Neural cell (in vitro differentiated cells): ENCODE results near the gene ARSJ. TPM values are rescaled to one million over a fixed set of nuclear protein-coding genes. Genes with fewer than 3 reads are reported as not detected.

Source experiments
- H2AFZ ChIP-seq: fragments of 200-600, 300-800 bp; sonication (generic), shearing (Covaris generic); 2 replicates; pipeline ENCODE4 v1.6.0; 2014; ENCODE audit warnings: low read depth, mild to moderate bottlenecking, antibody characterized with exemption, low read length, moderate library complexity
- H3F3A ChIP-seq: fragments of 200-600 bp; shearing (Covaris generic); 2 replicates; pipeline ENCODE4 v1.6.1; 2016; ENCODE audit warnings: mild to moderate bottlenecking, moderate library complexity, mixed read lengths, antibody characterized with exemption, low read length; ENCODE audit not compliant: insufficient read depth, poor library complexity, severe bottlenecking
- H3K27ac ChIP-seq: fragments of 200-600, 300-800 bp; sonication (generic), shearing (Covaris generic); 2 replicates; pipeline ENCODE4 v1.5.1; 2014; ENCODE audit warnings: mild to moderate bottlenecking, low read length, moderate library complexity
- H3K27me3 ChIP-seq: fragments of 300-800, 200-600 bp; sonication (generic), shearing (Covaris generic); 2 replicates; pipeline ENCODE4 v1.6.0; 2014; ENCODE audit warnings: mild to moderate bottlenecking, low read depth, low read length, moderate library complexity; ENCODE audit not compliant: insufficient read depth
- H3K36me3 ChIP-seq: fragments of 300-800, 200-600 bp; sonication (generic), shearing (Covaris generic); 2 replicates; pipeline ENCODE4 v1.5.1; 2014; ENCODE audit warnings: mild to moderate bottlenecking, antibody characterized with exemption, low read length, moderate library complexity; ENCODE audit not compliant: insufficient read depth
- H3K4me2 ChIP-seq: fragments of 300-800, 200-600 bp; sonication (generic), shearing (Covaris generic); 2 replicates; pipeline ENCODE4 v1.6.0; 2014; ENCODE audit warnings: mild to moderate bottlenecking, low read length
- H3K4me3 ChIP-seq: fragments of 300-800, 200-600 bp; sonication (generic), shearing (Covaris generic); 2 replicates; pipeline ENCODE4 v1.5.1; 2014; ENCODE audit warnings: mild to moderate bottlenecking, low read length, moderate library complexity
- H3K79me2 ChIP-seq: fragments of 200-600 bp; shearing (Covaris generic); replicated peaks from 2 replicates; pipeline ENCODE4 v1.6.0; 2014; ENCODE audit warnings: mild to moderate bottlenecking, low read length, moderate library complexity; ENCODE audit not compliant: insufficient read depth
- H3K9ac ChIP-seq: fragments of 300-800, 200-600 bp; sonication (generic), shearing (Covaris generic); 2 replicates; pipeline ENCODE4 v1.6.1; 2016; ENCODE audit warnings: mild to moderate bottlenecking, low read length, mixed read lengths
- H3K9me2 ChIP-seq: fragments of 200-600 bp; shearing (Covaris generic); 2 replicates; pipeline ENCODE4 v1.6.1; 2016; ENCODE audit warnings: mild to moderate bottlenecking, low read length, mixed read lengths; ENCODE audit not compliant: insufficient read depth
- H3K9me3 ChIP-seq: fragments of 200-600, 300-800 bp; sonication (generic), shearing (Covaris generic); 2 replicates; pipeline ENCODE4 v1.6.1; 2016; ENCODE audit warnings: mild to moderate bottlenecking, mixed run types, low read length, moderate library complexity, mixed read lengths
- H4K20me1 ChIP-seq: fragments of 200-600 bp; shearing (Covaris generic); 2 replicates; pipeline ENCODE4 v1.6.1; 2016; ENCODE audit warnings: mild to moderate bottlenecking, mixed run types; ENCODE audit not compliant: insufficient read depth
- EP300 ChIP-seq: fragments of 450-650 bp; conservative IDR thresholded peaks from 2 replicates; pipeline ENCODE4 v1.6.1; 2014; ENCODE audit warnings: antibody characterized with exemption, mild to moderate bottlenecking, moderate library complexity; ENCODE audit not compliant: poor library complexity, severe bottlenecking
- MXI1 ChIP-seq: fragments of 450-650 bp; conservative IDR thresholded peaks from 2 replicates; pipeline ENCODE4 v1.6.1; 2014; ENCODE audit warnings: antibody characterized with exemption, mild to moderate bottlenecking; ENCODE audit not compliant: poor library complexity, severe bottlenecking
- POLR2AphosphoS5 ChIP-seq: IDR thresholded peaks from 2 replicates; pipeline ENCODE4 v1.6.1; 2012
- RAD21 ChIP-seq: fragments of 450-650 bp; conservative IDR thresholded peaks from 2 replicates; pipeline ENCODE4 v1.6.1; 2014; ENCODE audit warnings: antibody characterized with exemption, mild to moderate bottlenecking, moderate library complexity
- SMC3 ChIP-seq: fragments of 450-650 bp; conservative IDR thresholded peaks from 2 replicates; pipeline ENCODE4 v1.6.1; 2014; ENCODE audit warnings: antibody characterized with exemption, mild to moderate bottlenecking, moderate library complexity; ENCODE audit not compliant: poor library complexity
- TAF1 ChIP-seq: IDR thresholded peaks from 2 replicates; pipeline ENCODE4 v1.6.1; 2012; ENCODE audit warnings: low read depth
- polyA plus RNA-seq: library from polyadenylated mRNA; depleted of rRNA; stranded (reverse); fragments of >200 nt; gene quantifications from 2 replicates; pipeline ENCODE4 v1.2.3, GENCODE V29; 2014
- TF ChIP-seq, protein P1 (sequence below): IDR thresholded peaks from 2 replicates; pipeline ENCODE4 v1.6.1; 2012; ENCODE audit warnings: borderline replicate concordance
- TF ChIP-seq, protein P2 (sequence below): fragments of 450-650 bp; IDR thresholded peaks from 2 replicates; pipeline ENCODE4 v1.5.1; 2014; ENCODE audit warnings: antibody characterized with exemption, mild to moderate bottlenecking, moderate library complexity; ENCODE audit not compliant: poor library complexity, severe bottlenecking

The ARSJ gene
- polyA plus RNA-seq, 1 donor from 2014 or later, result 0.10 TPM

DNA sequence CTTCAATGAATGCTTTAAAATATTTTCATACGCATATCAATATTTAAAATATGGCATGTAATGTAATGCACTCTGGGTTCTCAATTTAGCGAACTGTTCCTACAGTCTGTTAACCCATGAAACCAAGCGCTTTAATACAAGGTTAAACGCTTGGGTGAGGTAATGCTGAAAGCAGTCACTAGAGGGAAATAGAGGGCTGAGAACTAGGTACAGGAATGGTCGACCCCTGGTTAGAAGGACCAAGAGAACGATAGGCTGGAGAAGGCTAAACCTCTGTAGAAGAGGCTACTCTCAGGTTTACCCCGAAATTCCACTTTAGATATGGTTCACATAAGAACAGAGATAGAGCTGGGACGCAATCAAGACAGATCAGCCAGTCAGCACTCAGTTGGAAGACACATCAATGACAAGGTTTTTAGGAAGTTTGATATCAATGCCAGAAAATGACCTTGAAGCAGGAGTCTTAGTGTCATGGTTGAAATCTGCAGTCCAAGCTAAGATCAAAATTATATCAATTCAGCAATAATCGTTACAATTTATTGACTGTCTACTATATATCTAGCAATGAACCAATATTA, 26.9 kb downstream of the ARSJ start:
- no peaks in the 10 kb centered on the region for H3K36me3 ChIP-seq
- no peaks in the 10 kb centered on the region for H3F3A ChIP-seq
- H3K27me3 ChIP-seq, result no peaks in the 10 kb centered on the region
- no peak overlapping the region for H3K27ac ChIP-seq
- no peak overlapping the region for H3K4me2 ChIP-seq
- H4K20me1 ChIP-seq, result no peaks in the 10 kb centered on the region
- no peaks in the 10 kb centered on the region for H3K79me2 ChIP-seq
- H3K9me2 ChIP-seq, result no peaks in the 10 kb centered on the region
- no peak overlapping the region for H3K4me3 ChIP-seq
- H3K9ac ChIP-seq, result no peak overlapping the region
- H3K9me3 ChIP-seq, result no peaks in the 10 kb centered on the region
- TF ChIP-seq, protein P1, sequence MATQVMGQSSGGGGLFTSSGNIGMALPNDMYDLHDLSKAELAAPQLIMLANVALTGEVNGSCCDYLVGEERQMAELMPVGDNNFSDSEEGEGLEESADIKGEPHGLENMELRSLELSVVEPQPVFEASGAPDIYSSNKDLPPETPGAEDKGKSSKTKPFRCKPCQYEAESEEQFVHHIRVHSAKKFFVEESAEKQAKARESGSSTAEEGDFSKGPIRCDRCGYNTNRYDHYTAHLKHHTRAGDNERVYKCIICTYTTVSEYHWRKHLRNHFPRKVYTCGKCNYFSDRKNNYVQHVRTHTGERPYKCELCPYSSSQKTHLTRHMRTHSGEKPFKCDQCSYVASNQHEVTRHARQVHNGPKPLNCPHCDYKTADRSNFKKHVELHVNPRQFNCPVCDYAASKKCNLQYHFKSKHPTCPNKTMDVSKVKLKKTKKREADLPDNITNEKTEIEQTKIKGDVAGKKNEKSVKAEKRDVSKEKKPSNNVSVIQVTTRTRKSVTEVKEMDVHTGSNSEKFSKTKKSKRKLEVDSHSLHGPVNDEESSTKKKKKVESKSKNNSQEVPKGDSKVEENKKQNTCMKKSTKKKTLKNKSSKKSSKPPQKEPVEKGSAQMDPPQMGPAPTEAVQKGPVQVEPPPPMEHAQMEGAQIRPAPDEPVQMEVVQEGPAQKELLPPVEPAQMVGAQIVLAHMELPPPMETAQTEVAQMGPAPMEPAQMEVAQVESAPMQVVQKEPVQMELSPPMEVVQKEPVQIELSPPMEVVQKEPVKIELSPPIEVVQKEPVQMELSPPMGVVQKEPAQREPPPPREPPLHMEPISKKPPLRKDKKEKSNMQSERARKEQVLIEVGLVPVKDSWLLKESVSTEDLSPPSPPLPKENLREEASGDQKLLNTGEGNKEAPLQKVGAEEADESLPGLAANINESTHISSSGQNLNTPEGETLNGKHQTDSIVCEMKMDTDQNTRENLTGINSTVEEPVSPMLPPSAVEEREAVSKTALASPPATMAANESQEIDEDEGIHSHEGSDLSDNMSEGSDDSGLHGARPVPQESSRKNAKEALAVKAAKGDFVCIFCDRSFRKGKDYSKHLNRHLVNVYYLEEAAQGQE, result no peak
- TF ChIP-seq RAD21 (peak; percentile 64), EP300 (no peak), SMC3 (peak; percentile 62), MXI1 (no peak)
- TF ChIP-seq, protein P2, sequence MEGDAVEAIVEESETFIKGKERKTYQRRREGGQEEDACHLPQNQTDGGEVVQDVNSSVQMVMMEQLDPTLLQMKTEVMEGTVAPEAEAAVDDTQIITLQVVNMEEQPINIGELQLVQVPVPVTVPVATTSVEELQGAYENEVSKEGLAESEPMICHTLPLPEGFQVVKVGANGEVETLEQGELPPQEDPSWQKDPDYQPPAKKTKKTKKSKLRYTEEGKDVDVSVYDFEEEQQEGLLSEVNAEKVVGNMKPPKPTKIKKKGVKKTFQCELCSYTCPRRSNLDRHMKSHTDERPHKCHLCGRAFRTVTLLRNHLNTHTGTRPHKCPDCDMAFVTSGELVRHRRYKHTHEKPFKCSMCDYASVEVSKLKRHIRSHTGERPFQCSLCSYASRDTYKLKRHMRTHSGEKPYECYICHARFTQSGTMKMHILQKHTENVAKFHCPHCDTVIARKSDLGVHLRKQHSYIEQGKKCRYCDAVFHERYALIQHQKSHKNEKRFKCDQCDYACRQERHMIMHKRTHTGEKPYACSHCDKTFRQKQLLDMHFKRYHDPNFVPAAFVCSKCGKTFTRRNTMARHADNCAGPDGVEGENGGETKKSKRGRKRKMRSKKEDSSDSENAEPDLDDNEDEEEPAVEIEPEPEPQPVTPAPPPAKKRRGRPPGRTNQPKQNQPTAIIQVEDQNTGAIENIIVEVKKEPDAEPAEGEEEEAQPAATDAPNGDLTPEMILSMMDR, result peak; percentile 63
- H2AFZ ChIP-seq, result no peak overlapping the region

DNA sequence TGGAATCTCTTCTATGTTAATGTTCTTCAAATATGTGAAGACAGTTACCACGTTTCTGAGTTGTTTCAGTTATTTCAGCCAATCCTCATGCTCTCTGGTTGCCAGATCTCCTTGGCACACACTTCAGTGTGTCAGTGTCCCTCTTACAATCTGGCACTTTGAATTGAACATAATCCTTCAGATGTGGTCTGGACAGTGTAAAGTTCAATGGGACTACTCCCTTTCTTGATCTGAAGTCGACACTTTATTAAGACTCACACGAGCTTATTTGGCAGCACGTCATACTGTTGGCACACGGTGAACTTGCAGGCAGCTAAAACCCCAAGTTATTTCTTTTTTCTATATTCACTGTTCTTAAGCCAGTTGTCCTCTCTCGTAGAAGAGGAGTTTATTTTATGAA, 28.2 kb downstream of the ARSJ start:
- Histone ChIP-seq H3K9me3 (no peaks in the 10 kb centered on the region), H3K4me3 (no peak overlapping the region), H3K9me2 (no peaks in the 10 kb centered on the region), H4K20me1 (no peaks in the 10 kb centered on the region), H3K27me3 (no peaks in the 10 kb centered on the region), H3K9ac (no peak overlapping the region), H2AFZ (no peak overlapping the region), H3K79me2 (no peaks in the 10 kb centered on the region), H3K27ac (no peak overlapping the region), H3K4me2 (no peak overlapping the region), H3K36me3 (no peaks in the 10 kb centered on the region), H3F3A (no peaks in the 10 kb centered on the region)
- no peak for TF ChIP-seq EP300

DNA sequence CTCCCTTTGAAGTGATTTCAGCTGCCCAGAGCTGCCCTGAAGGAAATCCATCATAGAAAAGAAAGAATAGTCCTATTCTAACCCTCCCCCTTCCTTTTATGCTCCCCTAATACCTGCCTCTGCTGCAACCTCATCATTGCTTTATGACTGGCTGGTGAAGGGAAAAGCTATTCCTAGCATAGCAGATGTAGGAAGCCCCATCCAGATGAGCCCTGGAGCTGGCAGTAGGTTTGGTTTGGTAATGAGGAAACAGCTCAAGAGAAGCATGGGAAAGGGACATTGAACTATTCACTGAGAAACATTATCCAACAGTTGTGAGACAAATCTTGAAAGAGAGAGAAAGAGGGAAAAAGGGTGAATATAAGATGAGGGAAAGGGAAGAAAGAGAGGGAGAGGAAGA, 29.2 kb downstream of the ARSJ start:
- Histone ChIP-seq H2AFZ (no peak overlapping the region), H3K27ac (no peak overlapping the region), H3K9me2 (no peaks in the 10 kb centered on the region), H3K9me3 (no peaks in the 10 kb centered on the region), H3K9ac (no peak overlapping the region), H3K4me3 (no peak overlapping the region), H3K79me2 (no peaks in the 10 kb centered on the region), H3K4me2 (no peak overlapping the region), H3K36me3 (no peaks in the 10 kb centered on the region), H3K27me3 (no peaks in the 10 kb centered on the region), H3F3A (no peaks in the 10 kb centered on the region), H4K20me1 (no peaks in the 10 kb centered on the region)
- TF ChIP-seq TAF1, result no peak
- TF ChIP-seq POLR2AphosphoS5, result no peak
